Measurements from ENCODE around the gene MX2. TPM values are rescaled to one million over a fixed set of nuclear protein-coding genes. Genes with fewer than 3 reads are reported as not detected.

The MX2 gene
- total and polyA plus RNA-seq, 2 of the 8 experiments (the other 6 are each of a cell fraction or from before 2014, with no cell fraction given): 3.1 to 8.9 TPM

GRCh38 chr21:41344146-41344545 lies 17.7 kb upstream of the MX2 start (continued):
- TF ChIP-seq CHD7 (IDR thresholded peaks at IDR 0.05; ENCODE audit: insufficient replicate concordance, low read length) (no peak), RNF2 (IDR thresholded peaks at IDR 0.05; ENCODE audit: borderline replicate concordance, low read depth, low read length, missing control alignments, poor library complexity, severe bottlenecking) (no peak), TAF7 (optimal IDR thresholded peaks at IDR 0.05; ENCODE audit: borderline replicate concordance, low read depth, low read length) (no peak), EP300 (IDR thresholded peaks at IDR 0.05; ENCODE audit: borderline replicate concordance in 1 of 2, low read depth in 2 of 2, low read length in 2 of 2) (no peak), ATF2 (IDR thresholded peaks at IDR 0.05; ENCODE audit: low read length) (no peak), POLR2A (IDR thresholded peaks at IDR 0.05; ENCODE audit: control extremely low read depth in 1 of 2, low read depth in 2 of 2, low read length in 2 of 2) (no peak), NRF1 (IDR thresholded peaks at IDR 0.05; ENCODE audit: low read depth, low read length) (no peak), RAD21 (IDR thresholded peaks at IDR 0.05 in 1 of 2, conservative IDR thresholded peaks at IDR 0.05 in 1 of 2; ENCODE audit: low read depth in 2 of 2, low read length in 2 of 2) (no peak)
